GM23338 (cell line): ENCODE results near the gene ZNF26. TPM values are rescaled to one million over a fixed set of nuclear protein-coding genes. Genes with fewer than 3 reads are reported as not detected.

Source experiments
- ATAC-seq: fragments of 200-7000 bp; cut with Tn5 transposase; 3 replicates; pipeline ENCODE4 v1.9.1; 2020
- DNase-seq: peaks from one replicate; pipeline ENCODE4 v3.0.0-alpha.2; 2015; ENCODE audit warnings: low spot score
- H2AFZ ChIP-seq: fragments of 200-600 bp; sonication (generic); 2 replicates; pipeline ENCODE4 v1.8.0; 2016; ENCODE audit warnings: antibody characterized with exemption, mild to moderate bottlenecking, moderate library complexity
- H3F3A ChIP-seq: fragments of 200-600 bp; sonication (generic); replicated peaks from 2 replicates; pipeline ENCODE4 v1.8.0; 2017; ENCODE audit warnings: antibody characterized with exemption, mixed run types, low read depth
- H3K27ac ChIP-seq: fragments of 200-600 bp; sonication (generic); 2 replicates; pipeline ENCODE4 v1.6.1; 2016; ENCODE audit warnings: low read depth
- H3K27me3 ChIP-seq: fragments of 200-600 bp; sonication (generic); 2 replicates; pipeline ENCODE4 v1.8.0; 2016; ENCODE audit warnings: mild to moderate bottlenecking, mixed run types, moderate library complexity; ENCODE audit not compliant: insufficient read depth
- H3K36me3 ChIP-seq: fragments of 200-600 bp; sonication (generic); 2 replicates; pipeline ENCODE4 v1.8.0; 2016; ENCODE audit warnings: mild to moderate bottlenecking; ENCODE audit not compliant: insufficient read depth
- H3K4me1 ChIP-seq: fragments of 200-600 bp; sonication (generic); 2 replicates; pipeline ENCODE4 v1.8.0; 2016; ENCODE audit warnings: mild to moderate bottlenecking, moderate library complexity; ENCODE audit not compliant: insufficient read depth
- H3K4me2 ChIP-seq: fragments of 200-600 bp; sonication (generic); 2 replicates; pipeline ENCODE4 v1.7.1; 2017; ENCODE audit warnings: mixed run types
- H3K4me3 ChIP-seq: fragments of 200-600 bp; sonication (generic); 2 replicates; pipeline ENCODE4 v1.6.1; 2016; ENCODE audit warnings: mixed run types
- H3K79me2 ChIP-seq: fragments of 200-600 bp; sonication (generic); replicated peaks from 2 replicates; pipeline ENCODE4 v1.8.0; 2017; ENCODE audit warnings: mild to moderate bottlenecking; ENCODE audit not compliant: insufficient read depth
- H3K9me2 ChIP-seq: fragments of 200-600 bp; sonication (generic); 2 replicates; pipeline ENCODE4 v1.8.0; 2017; ENCODE audit not compliant: insufficient read depth
- H4K20me1 ChIP-seq: fragments of 200-600 bp; sonication (generic); replicated peaks from 2 replicates; pipeline ENCODE4 v1.8.0; 2017; ENCODE audit warnings: mild to moderate bottlenecking; ENCODE audit not compliant: insufficient read depth
- H3K27ac Mint-ChIP-seq: 2 replicates; pipeline ENCODE4 v1.8.0; 2020; ENCODE audit warnings: inconsistent platforms, mild to moderate bottlenecking, moderate library complexity, mixed read lengths
- H3K27me3 Mint-ChIP-seq: 3 replicates; pipeline ENCODE4 v1.8.0; 2022; ENCODE audit warnings: low read depth, mild to moderate bottlenecking, moderate library complexity, mixed read lengths, inconsistent platforms; ENCODE audit not compliant: insufficient read depth, poor library complexity
- H3K36me3 Mint-ChIP-seq: 3 replicates; pipeline ENCODE4 v1.8.0; 2021; ENCODE audit warnings: low read depth, mild to moderate bottlenecking, inconsistent platforms, moderate library complexity, mixed read lengths
- H3K4me1 Mint-ChIP-seq: 3 replicates; pipeline ENCODE4 v1.8.0; 2020; ENCODE audit warnings: mild to moderate bottlenecking, inconsistent platforms, mixed read lengths
- H3K4me3 Mint-ChIP-seq: 3 replicates; pipeline ENCODE4 v1.8.0; 2021; ENCODE audit warnings: moderate library complexity, mild to moderate bottlenecking, inconsistent platforms, mixed read lengths
- H3K9me3 Mint-ChIP-seq: 3 replicates; pipeline ENCODE4 v1.8.0; 2020; ENCODE audit warnings: moderate library complexity, mild to moderate bottlenecking, inconsistent platforms, mixed read lengths
- CREB1 ChIP-seq: fragments of 250-450 bp; sonication (Bioruptor Pico); IDR thresholded peaks from 2 replicates; pipeline ENCODE4 v1.5.0; 2020; ENCODE audit warnings: low read depth, mild to moderate bottlenecking, moderate library complexity
- EZH2 ChIP-seq: fragments of 200-600 bp; sonication (generic); IDR thresholded peaks from one replicate; pipeline ENCODE4 v1.8.0; 2017; ENCODE audit warnings: antibody characterized with exemption, mild to moderate bottlenecking, low read depth; ENCODE audit not compliant: unreplicated experiment
- EZH2phosphoT487 ChIP-seq: fragments of 200-600 bp; sonication (generic); IDR thresholded peaks from one replicate; pipeline ENCODE4 v1.8.1; 2018; ENCODE audit warnings: antibody characterized with exemption; ENCODE audit not compliant: unreplicated experiment
- JUNB ChIP-seq: IDR thresholded peaks from one replicate; pipeline ENCODE4 v1.6.1; 2016; ENCODE audit warnings: antibody characterized with exemption; ENCODE audit not compliant: unreplicated experiment
- NANOG ChIP-seq: IDR thresholded peaks from 2 replicates; pipeline ENCODE4 v1.6.1; 2016; ENCODE audit warnings: antibody characterized with exemption, borderline replicate concordance
- POLR2AphosphoS5 ChIP-seq: IDR thresholded peaks from 2 replicates; pipeline ENCODE4 v1.6.1; 2016; ENCODE audit warnings: antibody characterized with exemption, low read depth
- ZNF114 ChIP-seq: fragments of 250-450 bp; sonication (Bioruptor Pico); IDR thresholded peaks from 2 replicates; pipeline ENCODE4 v1.5.0; 2020; ENCODE audit warnings: mild to moderate bottlenecking, moderate library complexity
- ZNF331 ChIP-seq: fragments of 250-450 bp; sonication (Bioruptor Pico); IDR thresholded peaks from 2 replicates; pipeline ENCODE4 v1.5.0; 2020; ENCODE audit warnings: low read depth, mild to moderate bottlenecking, moderate library complexity
- polyA plus RNA-seq: library from polyadenylated mRNA; unstranded; fragments of >200 nt; fragmentation: Nextera tagmentation; extraction: Ambion mirVana; gene quantifications from 2 replicates; pipeline ENCODE4 v1.2.1, GENCODE V29; 2016
- total RNA-seq: library from RNA; depleted of rRNA; stranded (reverse); fragments of >200 nt; shearing (Covaris generic); gene quantifications from 2 replicates; pipeline ENCODE4 v1.2.3, GENCODE V29; 2014
- TF ChIP-seq, protein P1 (sequence below), 2 experiments: fragments of 200-600 bp in 1 of 2; sonication (generic) in 1 of 2; conservative IDR thresholded peaks; 2 replicates each; pipeline versions ENCODE4 v1.5.1 to v1.6.1; 2016 to 2017; ENCODE audit warnings: antibody characterized with exemption in 2 of 2, low read depth in 2 of 2, mild to moderate bottlenecking in 2 of 2, moderate library complexity in 1 of 2
- TF ChIP-seq, protein P2 (sequence below): fragments of 250-450 bp; sonication (Bioruptor Pico); IDR thresholded peaks from 2 replicates; pipeline ENCODE4 v1.5.0; 2020; ENCODE audit warnings: mild to moderate bottlenecking, moderate library complexity
- TF ChIP-seq, protein P3 (sequence below): IDR thresholded peaks from one replicate; pipeline ENCODE4 v1.6.1; 2018; ENCODE audit warnings: antibody characterized with exemption; ENCODE audit not compliant: unreplicated experiment

ZNF26 gene
- total and polyA plus RNA-seq, 2 experiments from 2014 or later: 4.8 to 18.9 TPM

DNA sequence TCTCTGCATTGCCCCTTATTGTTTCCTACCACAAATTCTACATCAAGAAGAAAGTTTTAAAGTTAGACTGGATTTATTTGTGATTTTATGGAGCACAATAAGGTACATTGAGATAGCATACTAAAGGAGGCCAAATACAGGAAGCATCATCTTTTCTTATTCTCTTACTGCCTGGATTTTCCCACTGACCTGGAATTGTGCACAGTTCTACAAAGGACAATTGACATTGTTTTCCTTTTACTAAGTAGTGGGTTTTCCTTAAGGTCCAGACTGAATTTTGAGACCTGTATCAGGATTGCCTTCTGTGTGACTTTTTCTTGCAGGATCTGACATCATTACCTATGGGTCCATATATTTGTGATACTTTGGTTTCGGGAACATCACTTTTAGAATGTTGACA, 75.8 kb downstream of the ZNF26 start (continued):
- TF ChIP-seq, protein P1, sequence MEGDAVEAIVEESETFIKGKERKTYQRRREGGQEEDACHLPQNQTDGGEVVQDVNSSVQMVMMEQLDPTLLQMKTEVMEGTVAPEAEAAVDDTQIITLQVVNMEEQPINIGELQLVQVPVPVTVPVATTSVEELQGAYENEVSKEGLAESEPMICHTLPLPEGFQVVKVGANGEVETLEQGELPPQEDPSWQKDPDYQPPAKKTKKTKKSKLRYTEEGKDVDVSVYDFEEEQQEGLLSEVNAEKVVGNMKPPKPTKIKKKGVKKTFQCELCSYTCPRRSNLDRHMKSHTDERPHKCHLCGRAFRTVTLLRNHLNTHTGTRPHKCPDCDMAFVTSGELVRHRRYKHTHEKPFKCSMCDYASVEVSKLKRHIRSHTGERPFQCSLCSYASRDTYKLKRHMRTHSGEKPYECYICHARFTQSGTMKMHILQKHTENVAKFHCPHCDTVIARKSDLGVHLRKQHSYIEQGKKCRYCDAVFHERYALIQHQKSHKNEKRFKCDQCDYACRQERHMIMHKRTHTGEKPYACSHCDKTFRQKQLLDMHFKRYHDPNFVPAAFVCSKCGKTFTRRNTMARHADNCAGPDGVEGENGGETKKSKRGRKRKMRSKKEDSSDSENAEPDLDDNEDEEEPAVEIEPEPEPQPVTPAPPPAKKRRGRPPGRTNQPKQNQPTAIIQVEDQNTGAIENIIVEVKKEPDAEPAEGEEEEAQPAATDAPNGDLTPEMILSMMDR (conservative IDR thresholded peaks at IDR 0.05; ENCODE audit: low read depth in 2 of 2): no peak
- no peak for TF ChIP-seq CREB1 (CRISPR knock-in tag)
- TF ChIP-seq POLR2AphosphoS5: no peak
- TF ChIP-seq EZH2: no peak

DNA sequence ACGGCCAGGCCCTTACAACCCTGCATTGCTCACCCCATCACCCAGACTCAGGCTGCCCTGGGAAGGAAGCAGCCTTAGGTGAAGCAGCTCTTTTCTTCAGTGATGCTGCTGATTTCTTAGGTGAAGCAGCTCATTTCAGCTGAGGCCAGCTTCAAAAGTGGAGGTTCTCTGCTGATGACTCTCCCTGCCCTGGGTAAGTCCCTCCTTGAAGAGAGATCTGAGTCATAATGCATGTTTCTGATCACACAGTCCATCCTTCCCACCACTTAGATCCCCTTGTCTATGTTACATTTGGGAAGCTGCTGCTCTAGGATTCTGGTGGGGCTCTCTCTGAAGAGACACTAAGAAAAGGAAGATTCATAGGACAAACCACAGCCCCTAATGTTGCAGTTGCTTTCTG, 77.4 kb downstream of the ZNF26 start:
- ATAC-seq (no peak), DNase-seq (no peak)
- Histone ChIP-seq H3K27me3 (no peaks in the 10 kb centered on the region), H3K9me2 (no peaks in the 10 kb centered on the region), H3K79me2 (no peaks in the 10 kb centered on the region), H3K4me1 (no peaks in the 10 kb centered on the region), H3K4me3 (no peak overlapping the region), H3F3A (peaks cover 7% of the 10 kb centered on the region), H3K36me3 (peaks cover 30% of the 10 kb centered on the region), H3K4me2 (no peak overlapping the region), H2AFZ (no peak overlapping the region), H4K20me1 (no peaks in the 10 kb centered on the region), H3K27ac (no peak overlapping the region)
- Mint-ChIP-seq H3K27me3 (peaks cover 8% of the 10 kb centered on the region), H3K4me3 (no peak overlapping the region), H3K4me1 (no peaks in the 10 kb centered on the region), H3K9me3 (peaks cover 99% of the 10 kb centered on the region), H3K27ac (no peak overlapping the region), H3K36me3 (peaks cover 77% of the 10 kb centered on the region)
- TF ChIP-seq, protein P1 (conservative IDR thresholded peaks at IDR 0.05; ENCODE audit: low read depth in 2 of 2): no peak
- no peak for TF ChIP-seq ZNF331
- TF ChIP-seq, protein P2, sequence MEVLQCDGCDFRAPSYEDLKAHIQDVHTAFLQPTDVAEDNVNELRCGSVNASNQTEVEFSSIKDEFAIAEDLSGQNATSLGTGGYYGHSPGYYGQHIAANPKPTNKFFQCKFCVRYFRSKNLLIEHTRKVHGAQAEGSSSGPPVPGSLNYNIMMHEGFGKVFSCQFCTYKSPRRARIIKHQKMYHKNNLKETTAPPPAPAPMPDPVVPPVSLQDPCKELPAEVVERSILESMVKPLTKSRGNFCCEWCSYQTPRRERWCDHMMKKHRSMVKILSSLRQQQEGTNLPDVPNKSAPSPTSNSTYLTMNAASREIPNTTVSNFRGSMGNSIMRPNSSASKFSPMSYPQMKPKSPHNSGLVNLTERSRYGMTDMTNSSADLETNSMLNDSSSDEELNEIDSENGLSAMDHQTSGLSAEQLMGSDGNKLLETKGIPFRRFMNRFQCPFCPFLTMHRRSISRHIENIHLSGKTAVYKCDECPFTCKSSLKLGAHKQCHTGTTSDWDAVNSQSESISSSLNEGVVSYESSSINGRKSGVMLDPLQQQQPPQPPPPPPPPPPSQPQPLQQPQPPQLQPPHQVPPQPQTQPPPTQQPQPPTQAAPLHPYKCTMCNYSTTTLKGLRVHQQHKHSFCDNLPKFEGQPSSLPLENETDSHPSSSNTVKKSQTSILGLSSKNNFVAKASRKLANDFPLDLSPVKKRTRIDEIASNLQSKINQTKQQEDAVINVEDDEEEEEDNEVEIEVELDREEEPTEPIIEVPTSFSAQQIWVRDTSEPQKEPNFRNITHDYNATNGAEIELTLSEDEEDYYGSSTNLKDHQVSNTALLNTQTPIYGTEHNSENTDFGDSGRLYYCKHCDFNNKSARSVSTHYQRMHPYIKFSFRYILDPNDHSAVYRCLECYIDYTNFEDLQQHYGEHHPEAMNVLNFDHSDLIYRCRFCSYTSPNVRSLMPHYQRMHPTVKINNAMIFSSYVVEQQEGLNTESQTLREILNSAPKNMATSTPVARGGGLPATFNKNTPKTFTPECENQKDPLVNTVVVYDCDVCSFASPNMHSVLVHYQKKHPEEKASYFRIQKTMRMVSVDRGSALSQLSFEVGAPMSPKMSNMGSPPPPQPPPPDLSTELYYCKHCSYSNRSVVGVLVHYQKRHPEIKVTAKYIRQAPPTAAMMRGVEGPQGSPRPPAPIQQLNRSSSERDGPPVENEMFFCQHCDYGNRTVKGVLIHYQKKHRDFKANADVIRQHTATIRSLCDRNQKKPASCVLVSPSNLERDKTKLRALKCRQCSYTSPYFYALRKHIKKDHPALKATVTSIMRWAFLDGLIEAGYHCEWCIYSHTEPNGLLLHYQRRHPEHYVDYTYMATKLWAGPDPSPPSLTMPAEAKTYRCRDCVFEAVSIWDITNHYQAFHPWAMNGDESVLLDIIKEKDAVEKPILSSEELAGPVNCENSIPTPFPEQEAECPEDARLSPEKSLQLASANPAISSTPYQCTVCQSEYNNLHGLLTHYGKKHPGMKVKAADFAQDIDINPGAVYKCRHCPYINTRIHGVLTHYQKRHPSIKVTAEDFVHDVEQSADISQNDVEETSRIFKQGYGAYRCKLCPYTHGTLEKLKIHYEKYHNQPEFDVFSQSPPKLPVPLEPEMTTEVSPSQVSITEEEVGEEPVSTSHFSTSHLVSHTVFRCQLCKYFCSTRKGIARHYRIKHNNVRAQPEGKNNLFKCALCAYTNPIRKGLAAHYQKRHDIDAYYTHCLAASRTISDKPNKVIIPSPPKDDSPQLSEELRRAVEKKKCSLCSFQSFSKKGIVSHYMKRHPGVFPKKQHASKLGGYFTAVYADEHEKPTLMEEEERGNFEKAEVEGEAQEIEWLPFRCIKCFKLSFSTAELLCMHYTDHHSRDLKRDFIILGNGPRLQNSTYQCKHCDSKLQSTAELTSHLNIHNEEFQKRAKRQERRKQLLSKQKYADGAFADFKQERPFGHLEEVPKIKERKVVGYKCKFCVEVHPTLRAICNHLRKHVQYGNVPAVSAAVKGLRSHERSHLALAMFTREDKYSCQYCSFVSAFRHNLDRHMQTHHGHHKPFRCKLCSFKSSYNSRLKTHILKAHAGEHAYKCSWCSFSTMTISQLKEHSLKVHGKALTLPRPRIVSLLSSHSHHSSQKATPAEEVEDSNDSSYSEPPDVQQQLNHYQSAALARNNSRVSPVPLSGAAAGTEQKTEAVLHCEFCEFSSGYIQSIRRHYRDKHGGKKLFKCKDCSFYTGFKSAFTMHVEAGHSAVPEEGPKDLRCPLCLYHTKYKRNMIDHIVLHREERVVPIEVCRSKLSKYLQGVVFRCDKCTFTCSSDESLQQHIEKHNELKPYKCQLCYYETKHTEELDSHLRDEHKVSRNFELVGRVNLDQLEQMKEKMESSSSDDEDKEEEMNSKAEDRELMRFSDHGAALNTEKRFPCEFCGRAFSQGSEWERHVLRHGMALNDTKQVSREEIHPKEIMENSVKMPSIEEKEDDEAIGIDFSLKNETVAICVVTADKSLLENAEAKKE (CRISPR knock-in tag): no peak
- TF ChIP-seq, protein P3, sequence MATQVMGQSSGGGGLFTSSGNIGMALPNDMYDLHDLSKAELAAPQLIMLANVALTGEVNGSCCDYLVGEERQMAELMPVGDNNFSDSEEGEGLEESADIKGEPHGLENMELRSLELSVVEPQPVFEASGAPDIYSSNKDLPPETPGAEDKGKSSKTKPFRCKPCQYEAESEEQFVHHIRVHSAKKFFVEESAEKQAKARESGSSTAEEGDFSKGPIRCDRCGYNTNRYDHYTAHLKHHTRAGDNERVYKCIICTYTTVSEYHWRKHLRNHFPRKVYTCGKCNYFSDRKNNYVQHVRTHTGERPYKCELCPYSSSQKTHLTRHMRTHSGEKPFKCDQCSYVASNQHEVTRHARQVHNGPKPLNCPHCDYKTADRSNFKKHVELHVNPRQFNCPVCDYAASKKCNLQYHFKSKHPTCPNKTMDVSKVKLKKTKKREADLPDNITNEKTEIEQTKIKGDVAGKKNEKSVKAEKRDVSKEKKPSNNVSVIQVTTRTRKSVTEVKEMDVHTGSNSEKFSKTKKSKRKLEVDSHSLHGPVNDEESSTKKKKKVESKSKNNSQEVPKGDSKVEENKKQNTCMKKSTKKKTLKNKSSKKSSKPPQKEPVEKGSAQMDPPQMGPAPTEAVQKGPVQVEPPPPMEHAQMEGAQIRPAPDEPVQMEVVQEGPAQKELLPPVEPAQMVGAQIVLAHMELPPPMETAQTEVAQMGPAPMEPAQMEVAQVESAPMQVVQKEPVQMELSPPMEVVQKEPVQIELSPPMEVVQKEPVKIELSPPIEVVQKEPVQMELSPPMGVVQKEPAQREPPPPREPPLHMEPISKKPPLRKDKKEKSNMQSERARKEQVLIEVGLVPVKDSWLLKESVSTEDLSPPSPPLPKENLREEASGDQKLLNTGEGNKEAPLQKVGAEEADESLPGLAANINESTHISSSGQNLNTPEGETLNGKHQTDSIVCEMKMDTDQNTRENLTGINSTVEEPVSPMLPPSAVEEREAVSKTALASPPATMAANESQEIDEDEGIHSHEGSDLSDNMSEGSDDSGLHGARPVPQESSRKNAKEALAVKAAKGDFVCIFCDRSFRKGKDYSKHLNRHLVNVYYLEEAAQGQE: no peak
- TF ChIP-seq NANOG: no peak
- no peak for TF ChIP-seq JUNB
- no peak for TF ChIP-seq POLR2AphosphoS5
- no peak for TF ChIP-seq CREB1 (CRISPR knock-in tag)
- no peak for TF ChIP-seq ZNF114
- no peak for TF ChIP-seq EZH2
- no peak for TF ChIP-seq EZH2phosphoT487
